ENCODE results near the gene ADA. TPM values are rescaled to one million over a fixed set of nuclear protein-coding genes. Genes with fewer than 3 reads are reported as not detected.

ADA gene
- polyA plus RNA-seq, 1 donor from 2014 or later = 0.56 TPM

- Histone ChIP-seq H4K20me1 (ENCODE audit: insufficient read depth) (no peaks in the 10 kb centered on the region), H3K4me2 (ENCODE audit: low read length) (no peak overlapping the region), H3K27ac (ENCODE audit: low read length) (no peak overlapping the region), H3K9me2 (ENCODE audit: insufficient read depth, low read length) (no peaks in the 10 kb centered on the region), H3K4me3 (ENCODE audit: low read length) (no peak overlapping the region), H3F3A (ENCODE audit: insufficient read depth, low read length, poor library complexity, severe bottlenecking) (no peaks in the 10 kb centered on the region), H3K79me2 (replicated peaks; ENCODE audit: insufficient read depth, low read length) (peaks cover 10% of the 10 kb centered on the region), H3K36me3 (ENCODE audit: insufficient read depth, low read length) (no peaks in the 10 kb centered on the region), H3K9ac (ENCODE audit: low read length) (no peak overlapping the region), H3K27me3 (ENCODE audit: insufficient read depth, low read depth, low read length) (no peaks in the 10 kb centered on the region), H2AFZ (ENCODE audit: low read depth, low read length) (no peak overlapping the region), H3K9me3 (ENCODE audit: low read length) (no peaks in the 10 kb centered on the region)
- TF ChIP-seq EP300 (conservative IDR thresholded peaks at IDR 0.05; ENCODE audit: poor library complexity, severe bottlenecking) (no peak), RAD21 (conservative IDR thresholded peaks at IDR 0.05) (no peak), EZH2 (IDR thresholded peaks at IDR 0.05; ENCODE audit: borderline replicate concordance, insufficient read depth, low read length, poor library complexity, severe bottlenecking) (no peak), REST (IDR thresholded peaks at IDR 0.05; ENCODE audit: borderline replicate concordance) (no peak), TAF1 (IDR thresholded peaks at IDR 0.05; ENCODE audit: low read depth) (no peak), POLR2AphosphoS5 (IDR thresholded peaks at IDR 0.05) (no peak), SMC3 (conservative IDR thresholded peaks at IDR 0.05; ENCODE audit: poor library complexity) (no peak), CTCF (IDR thresholded peaks at IDR 0.05; ENCODE audit: poor library complexity, severe bottlenecking) (no peak)
These were observed 81.1 kb downstream of the ADA start for GRCh38 chr20:44570367-44570766.

Other genes starting within 250 kb of the ADA start
- gene TTPAL, start 175.8 kb downstream of the ADA start, polyA plus RNA-seq = 10.5 and 11.2 TPM in 2 replicates
- 63.2 and 64.5 TPM in 2 replicates for gene SERINC3, start 129.6 kb downstream of the ADA start, polyA plus RNA-seq
- 174 and 210 TPM in 2 replicates for gene PKIG, start 69.1 kb downstream of the ADA start, polyA plus RNA-seq
- gene CCN5, start 63.7 kb upstream of the ADA start, polyA plus RNA-seq = not detected in 2 replicates
- not detected in 2 replicates for gene KCNK15, start 94.2 kb upstream of the ADA start, polyA plus RNA-seq
- 40.6 and 47.2 TPM in 2 replicates for gene RIMS4, start 158.8 kb upstream of the ADA start, polyA plus RNA-seq
- 242 and 279 TPM in 2 replicates for gene YWHAB, start 234.0 kb upstream of the ADA start, polyA plus RNA-seq

Measured in neural cell (in vitro differentiated cells).